ENCODE measurements around the gene ADNP. TPM values are rescaled to one million over a fixed set of nuclear protein-coding genes. Genes with fewer than 3 reads are reported as not detected.

Gene ADNP
- total RNA-seq, 1 experiment from 2014 or later = 143 TPM

DNA sequence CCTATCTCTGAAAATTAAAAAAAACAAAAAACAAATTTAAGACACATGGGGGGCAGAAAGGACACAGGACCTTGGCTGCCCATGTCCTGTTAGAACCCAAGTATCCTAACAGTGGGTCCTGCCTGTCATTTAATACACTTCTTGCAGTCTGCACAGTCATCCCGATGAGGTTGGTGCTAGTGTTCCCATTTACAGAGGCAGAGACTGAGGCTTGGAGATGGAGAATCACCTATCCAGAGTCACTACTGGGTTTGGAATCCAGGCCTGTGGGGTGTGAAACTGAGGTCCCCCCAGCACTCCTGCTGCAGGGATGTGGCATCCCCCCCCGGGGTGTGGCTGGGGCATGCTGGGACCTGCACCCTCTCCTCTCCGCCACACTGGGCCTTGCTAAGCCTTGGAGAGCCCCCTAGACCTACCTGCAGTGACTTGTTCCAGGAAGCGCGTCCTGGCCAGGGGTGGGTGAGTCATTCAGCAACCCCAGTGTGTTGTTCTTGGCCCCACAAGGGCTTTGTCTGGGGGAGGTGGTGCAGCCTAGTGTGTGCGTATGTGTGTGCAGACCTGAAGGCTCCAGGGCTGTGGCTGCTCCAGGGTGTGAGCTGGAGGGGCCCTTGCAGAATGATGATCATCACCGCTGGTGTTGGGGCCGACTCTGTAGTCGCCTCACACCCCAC, 86.7 kb downstream of the ADNP start:
- H2BK5ac ChIP-seq (ENCODE audit: insufficient read length, low read length) = no peak overlapping the region
- H3K14ac ChIP-seq (ENCODE audit: insufficient read depth, low read length) = no peak overlapping the region; the same call in 1 of the 2 replicates
- no peak overlapping the region for H3K4me3 Mint-ChIP-seq
- H3K27ac ChIP-seq (ENCODE audit: insufficient read length, low read depth, low read length) = no peak overlapping the region
- H2BK120ac ChIP-seq (ENCODE audit: low read depth, low read length, poor library complexity, severe bottlenecking) = no peak overlapping the region
- H4K5ac ChIP-seq (ENCODE audit: insufficient read length, low read depth, low read length) = no peak overlapping the region
- no peaks in the 10 kb centered on the region for H3K27me3 ChIP-seq (ENCODE audit: insufficient read depth, low read length)
- H3K4me2 ChIP-seq (ENCODE audit: insufficient read depth, insufficient read length, low read length) = no peak overlapping the region
- no peaks in the 10 kb centered on the region for H3K9me3 ChIP-seq (ENCODE audit: control insufficient read depth, low read depth, low read length)
- H3K4ac ChIP-seq (ENCODE audit: low read depth, low read length) = no peak overlapping the region
- H3K36me3 Mint-ChIP-seq (ENCODE audit: insufficient read depth in 1 of 3, low read depth in 3 of 3) = peaks cover 0 to 4% (median 0%) of the 10 kb centered on the region in 3 experiments; a peak in 2 of 7 replicates
- peaks cover 3% of the 10 kb centered on the region for H3K23me2 ChIP-seq (ENCODE audit: insufficient read length, low read depth, low read length, poor library complexity, severe bottlenecking)
- no peak overlapping the region for H2BK12ac ChIP-seq (ENCODE audit: insufficient read length, low read depth, low read length)
- H3K4me1 ChIP-seq (ENCODE audit: insufficient read depth, low read length) = no peaks in the 10 kb centered on the region
- H2AFZ ChIP-seq (ENCODE audit: low read length) = no peak overlapping the region
- WGBS (ENCODE audit: extremely low coverage, insufficient read length, low lambda C conversion rate) = no CpG with 5 or more reads among the region's 9 CpGs
- TF ChIP-seq, protein P1, sequence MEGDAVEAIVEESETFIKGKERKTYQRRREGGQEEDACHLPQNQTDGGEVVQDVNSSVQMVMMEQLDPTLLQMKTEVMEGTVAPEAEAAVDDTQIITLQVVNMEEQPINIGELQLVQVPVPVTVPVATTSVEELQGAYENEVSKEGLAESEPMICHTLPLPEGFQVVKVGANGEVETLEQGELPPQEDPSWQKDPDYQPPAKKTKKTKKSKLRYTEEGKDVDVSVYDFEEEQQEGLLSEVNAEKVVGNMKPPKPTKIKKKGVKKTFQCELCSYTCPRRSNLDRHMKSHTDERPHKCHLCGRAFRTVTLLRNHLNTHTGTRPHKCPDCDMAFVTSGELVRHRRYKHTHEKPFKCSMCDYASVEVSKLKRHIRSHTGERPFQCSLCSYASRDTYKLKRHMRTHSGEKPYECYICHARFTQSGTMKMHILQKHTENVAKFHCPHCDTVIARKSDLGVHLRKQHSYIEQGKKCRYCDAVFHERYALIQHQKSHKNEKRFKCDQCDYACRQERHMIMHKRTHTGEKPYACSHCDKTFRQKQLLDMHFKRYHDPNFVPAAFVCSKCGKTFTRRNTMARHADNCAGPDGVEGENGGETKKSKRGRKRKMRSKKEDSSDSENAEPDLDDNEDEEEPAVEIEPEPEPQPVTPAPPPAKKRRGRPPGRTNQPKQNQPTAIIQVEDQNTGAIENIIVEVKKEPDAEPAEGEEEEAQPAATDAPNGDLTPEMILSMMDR (conservative IDR thresholded peaks at IDR 0.05) = no peak
- no peak for DNase-seq
- H2BK15ac ChIP-seq (ENCODE audit: low read depth, low read length) = no peak overlapping the region
- no peak overlapping the region for H4K91ac ChIP-seq (ENCODE audit: insufficient read length, low read depth, low read length)
- H3K18ac ChIP-seq (ENCODE audit: insufficient read length, low read depth, low read length) = no peak overlapping the region
- H3T11ph ChIP-seq (ENCODE audit: low read length) = no peak overlapping the region
- no peak overlapping the region for H3K23ac ChIP-seq (ENCODE audit: insufficient read length, low read depth, low read length)
- peak overlapping the region in 1 of 3 experiments; percentile 44; a peak in 2 of 7 replicates for H3K27ac Mint-ChIP-seq
- H3K27me3 Mint-ChIP-seq (ENCODE audit: low read depth) = no peaks in the 10 kb centered on the region
- no peaks in the 10 kb centered on the region for H4K20me1 ChIP-seq (ENCODE audit: control insufficient read depth, insufficient read depth, insufficient read length)
- H4K8ac ChIP-seq (replicated peaks; ENCODE audit: insufficient read length, low read depth, low read length) = no peak overlapping the region
- no peak overlapping the region for H2AK5ac ChIP-seq (ENCODE audit: insufficient read length, low read length)
- no peaks in the 10 kb centered on the region for H3K79me2 ChIP-seq (ENCODE audit: insufficient read depth, low read length)
- no peak overlapping the region for H3K56ac ChIP-seq (ENCODE audit: insufficient read length, low read depth, low read length)
- no peaks in the 10 kb centered on the region for H3K9me3 Mint-ChIP-seq
- H2BK20ac ChIP-seq (ENCODE audit: low read depth, low read length, poor library complexity, severe bottlenecking) = no peak overlapping the region
- H3K4me1 Mint-ChIP-seq = peaks cover 9 to 14% of the 10 kb centered on the region in 2 experiments; a peak in 3 of 4 replicates
- no peak overlapping the region for H3K9ac ChIP-seq (ENCODE audit: extremely low read depth, insufficient read length, low read length)
- H3K79me1 ChIP-seq (ENCODE audit: insufficient read depth, low read depth, low read length, poor library complexity, severe bottlenecking) = no peaks in the 10 kb centered on the region
